Stimulated activated naive CD8-positive, alpha-beta T cell treated with anti-CD3 and anti-CD28 coated beads, Interleukin-15, Interleukin-2, amounts not matched to agents 100 ng/mL and 50 ng/mL, for 24 hours (primary cell): ENCODE data around the gene PRKACA.
"Not testable (repeated sequence)": the region's sequence is repeated elsewhere in the genome, so short reads cannot be mapped to it uniquely, and the experiment has no call there.

Experiments used
- H3K27ac Mint-ChIP-seq: one replicate; pipeline ENCODE4 v1.8.0; 2021; ENCODE audit warnings: mild to moderate bottlenecking, mixed read lengths
- H3K27me3 Mint-ChIP-seq: one replicate; pipeline ENCODE4 v1.8.0; 2021; ENCODE audit warnings: mixed read lengths
- H3K36me3 Mint-ChIP-seq: one replicate; pipeline ENCODE4 v1.8.0; 2021; ENCODE audit warnings: low read depth, mixed read lengths
- H3K4me1 Mint-ChIP-seq: one replicate; pipeline ENCODE4 v1.8.0; 2021; ENCODE audit warnings: low read depth, mixed read lengths
- H3K4me3 Mint-ChIP-seq: one replicate; pipeline ENCODE4 v1.8.0; 2021; ENCODE audit warnings: mild to moderate bottlenecking, mixed read lengths
- H3K9me3 Mint-ChIP-seq: one replicate; pipeline ENCODE4 v1.8.0; 2021; ENCODE audit warnings: mixed read lengths

Gene PRKACA

GRCh38 chr19:14152713-14153112 is 35.2 kb upstream of the PRKACA start:
- no peak overlapping the region for H3K4me3 Mint-ChIP-seq
- no peaks in the 10 kb centered on the region for H3K9me3 Mint-ChIP-seq
- H3K27ac Mint-ChIP-seq = no peak overlapping the region

GRCh38 chr19:14150770-14151661 is 33.5 kb upstream of the PRKACA start:
- Mint-ChIP-seq H3K27ac (no peak overlapping the region), H3K27me3 (no peaks in the 10 kb centered on the region), H3K4me3 (no peak overlapping the region), H3K4me1 (peaks cover 30% of the 10 kb centered on the region), H3K36me3 (peaks cover 8% of the 10 kb centered on the region), H3K9me3 (no peaks in the 10 kb centered on the region)

More at GRCh38 chr19:14152713-14153112, 35.2 kb upstream of the PRKACA start:
- peaks cover 24% of the 10 kb centered on the region for H3K4me1 Mint-ChIP-seq
- H3K27me3 Mint-ChIP-seq = no peaks in the 10 kb centered on the region
- H3K36me3 Mint-ChIP-seq = peaks cover 8% of the 10 kb centered on the region

GRCh38 chr19:14150041-14150769 is 32.6 kb upstream of the PRKACA start:
- H3K9me3 Mint-ChIP-seq = no peaks in the 10 kb centered on the region
- peak overlapping the region; percentile 93 for H3K27ac Mint-ChIP-seq
- peaks cover 8% of the 10 kb centered on the region for H3K36me3 Mint-ChIP-seq
- peaks cover 30% of the 10 kb centered on the region for H3K4me1 Mint-ChIP-seq
- peak overlapping the region; percentile 68 for H3K4me3 Mint-ChIP-seq
- no peaks in the 10 kb centered on the region for H3K27me3 Mint-ChIP-seq

DNA sequence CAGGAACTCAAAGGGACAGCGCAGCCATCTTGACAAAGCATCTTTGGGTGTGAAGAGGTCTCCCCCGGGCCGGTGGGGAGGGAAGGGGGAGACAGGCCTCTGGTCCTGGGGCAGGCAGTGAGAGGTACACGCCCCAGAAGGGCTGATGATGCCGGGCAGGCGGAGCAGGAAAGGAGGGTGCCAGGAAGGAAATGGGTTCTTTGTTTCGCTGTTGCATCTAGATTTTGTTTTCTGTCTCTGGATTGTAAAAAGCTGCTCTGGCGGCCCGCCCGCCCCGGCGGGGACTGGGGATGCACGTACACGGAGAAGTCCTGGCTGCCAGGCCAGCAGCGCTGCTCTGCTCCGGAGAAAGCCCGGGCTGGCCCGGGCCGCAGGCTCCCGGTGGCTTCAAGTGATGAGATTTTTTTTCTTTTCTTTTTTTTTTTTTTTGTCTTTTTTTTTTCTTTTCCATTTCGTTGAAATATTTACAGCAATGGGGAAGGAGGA is 32.0 kb upstream of the PRKACA start:
- peak overlapping the region; percentile 68 for H3K4me3 Mint-ChIP-seq
- H3K36me3 Mint-ChIP-seq = peaks cover 4% of the 10 kb centered on the region
- H3K4me1 Mint-ChIP-seq = peaks cover 30% of the 10 kb centered on the region
- peak overlapping the region; percentile 93 for H3K27ac Mint-ChIP-seq
- H3K27me3 Mint-ChIP-seq = no peaks in the 10 kb centered on the region
- H3K9me3 Mint-ChIP-seq = no peaks in the 10 kb centered on the region

DNA sequence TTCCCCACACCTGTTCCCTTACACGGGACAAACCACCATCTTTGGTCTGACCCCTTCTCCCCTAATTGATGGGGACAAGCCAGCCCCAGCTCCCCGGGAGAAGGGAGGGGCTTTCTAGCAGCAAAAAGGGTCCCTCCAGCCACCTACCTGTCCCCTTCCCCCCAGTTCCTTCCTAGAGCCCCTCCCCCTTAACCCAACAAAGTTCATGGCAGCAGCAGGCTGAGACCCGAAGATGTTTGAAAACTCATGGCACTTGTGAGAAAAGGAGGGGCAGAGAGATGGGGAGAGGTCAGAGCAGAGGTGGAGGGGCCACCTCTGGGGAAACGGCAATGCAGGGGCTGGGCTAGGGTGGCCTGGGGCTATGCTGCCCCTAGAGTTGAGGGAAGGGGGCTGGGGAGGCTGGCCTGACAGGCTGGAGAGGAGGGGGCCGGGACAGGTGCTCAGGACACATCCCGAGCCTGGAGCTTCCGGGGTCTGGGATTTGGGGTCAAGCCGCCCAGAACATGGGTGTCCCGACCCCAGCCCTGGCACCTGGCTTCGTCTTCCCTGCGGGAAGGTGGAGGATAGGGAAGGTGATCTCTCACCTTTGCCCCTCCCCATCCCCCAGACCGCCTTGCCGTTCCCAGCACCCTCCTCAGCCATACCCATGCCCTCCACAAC is 31.3 kb upstream of the PRKACA start:
- peaks cover 4% of the 10 kb centered on the region for H3K36me3 Mint-ChIP-seq
- peak overlapping the region; percentile 93 for H3K27ac Mint-ChIP-seq
- no peaks in the 10 kb centered on the region for H3K27me3 Mint-ChIP-seq
- peaks cover 30% of the 10 kb centered on the region for H3K4me1 Mint-ChIP-seq
- H3K9me3 Mint-ChIP-seq = no peaks in the 10 kb centered on the region
- peak overlapping the region; percentile 68 for H3K4me3 Mint-ChIP-seq

DNA sequence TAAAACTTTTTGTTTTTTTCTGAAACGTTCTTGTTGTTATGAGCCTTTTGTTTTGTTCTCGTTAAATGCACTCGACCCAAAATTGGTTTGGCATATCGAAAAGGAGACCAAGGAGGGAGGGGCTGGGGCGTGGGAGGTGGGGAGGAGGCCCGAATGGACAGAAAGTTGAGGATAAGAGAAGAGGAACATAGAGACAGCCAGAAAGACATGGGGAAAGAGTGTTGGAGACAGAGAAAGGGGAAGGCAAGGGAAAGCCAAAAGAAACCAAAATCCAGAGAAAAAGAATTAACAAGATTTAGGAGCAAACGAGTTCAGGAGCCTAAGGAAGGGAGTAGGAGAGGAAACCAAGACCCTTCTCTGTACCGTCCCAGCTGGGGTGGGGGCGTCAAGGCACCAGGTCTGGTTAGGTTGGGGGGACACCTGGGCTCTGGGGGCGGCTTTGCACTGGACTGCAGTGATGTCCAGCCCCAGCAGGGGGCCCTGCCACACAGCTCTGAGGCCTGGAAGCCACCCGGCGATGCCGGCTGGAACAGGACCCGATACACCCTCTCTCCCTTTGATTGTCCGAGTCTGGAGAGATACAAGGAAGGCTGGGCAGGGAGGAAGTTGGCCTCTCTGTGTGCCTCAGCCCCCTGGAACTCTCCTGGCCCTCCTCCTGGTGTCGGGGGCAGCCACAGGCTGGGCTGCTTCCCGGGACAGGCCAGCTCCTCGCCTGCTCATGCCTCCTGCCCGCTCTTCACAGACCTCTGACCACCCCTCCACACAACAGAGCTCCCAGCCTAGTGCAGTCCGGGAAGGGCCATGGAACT is 30.4 kb upstream of the PRKACA start:
- no peak overlapping the region for H3K4me3 Mint-ChIP-seq
- H3K4me1 Mint-ChIP-seq = peaks cover 28% of the 10 kb centered on the region
- no peaks in the 10 kb centered on the region for H3K27me3 Mint-ChIP-seq
- H3K27ac Mint-ChIP-seq = peak overlapping the region; percentile 81
- H3K9me3 Mint-ChIP-seq = no peaks in the 10 kb centered on the region
- H3K36me3 Mint-ChIP-seq = peaks cover 2% of the 10 kb centered on the region

- Mint-ChIP-seq H3K27me3 (no peaks in the 10 kb centered on the region), H3K4me3 (no peak overlapping the region), H3K36me3 (no peaks in the 10 kb centered on the region), H3K9me3 (no peaks in the 10 kb centered on the region), H3K4me1 (peaks cover 33% of the 10 kb centered on the region), H3K27ac (no peak overlapping the region)
These were observed 29.2 kb upstream of the PRKACA start for GRCh38 chr19:14146789-14147216.

DNA sequence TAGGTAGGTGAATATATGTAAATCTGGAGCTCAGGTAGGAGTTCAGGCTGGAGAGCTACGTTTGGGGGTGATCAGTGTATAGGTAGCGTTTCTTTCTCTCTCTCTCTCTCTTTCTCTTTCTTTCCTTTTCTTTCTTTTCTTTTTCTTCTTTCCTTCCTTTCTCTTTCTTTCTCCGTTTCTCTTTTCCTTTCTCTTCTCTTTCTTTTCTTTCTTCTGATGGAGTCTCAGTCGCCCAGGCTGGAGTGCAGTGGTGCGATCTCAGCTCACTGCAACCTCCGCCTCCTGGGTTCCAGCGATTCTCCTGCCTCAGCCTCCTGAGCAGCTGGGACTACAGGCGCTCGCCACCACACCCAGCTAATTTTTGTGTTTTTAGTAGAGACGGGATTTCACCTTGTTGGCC is 28.6 kb upstream of the PRKACA start:
- H3K4me1 Mint-ChIP-seq = peaks cover 36% of the 10 kb centered on the region
- H3K27me3 Mint-ChIP-seq, H3K36me3 Mint-ChIP-seq, H3K9me3 Mint-ChIP-seq, H3K27ac Mint-ChIP-seq, H3K4me3 Mint-ChIP-seq: not testable (repeated sequence)

DNA sequence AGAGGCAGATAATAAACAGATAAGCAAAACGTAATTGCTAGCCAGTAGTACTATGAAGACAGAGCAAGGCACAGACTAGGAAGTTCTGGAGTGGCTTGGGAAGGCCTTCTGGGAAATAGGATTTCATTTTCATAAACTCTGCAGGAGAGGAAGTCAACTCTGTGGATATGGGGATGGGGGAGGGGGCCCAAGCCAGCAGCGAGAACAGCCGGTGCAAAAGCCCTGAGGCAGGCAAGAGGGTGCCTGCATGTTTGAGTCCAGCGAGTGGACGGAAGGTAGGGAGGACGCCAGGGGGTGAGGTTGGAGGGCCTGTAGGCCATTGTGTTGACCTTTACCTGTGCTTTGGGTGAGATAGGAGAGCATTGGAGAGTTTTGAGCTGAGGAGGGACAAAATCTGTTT is 27.8 kb upstream of the PRKACA start:
- Mint-ChIP-seq H3K27ac (peak overlapping the region; percentile 13), H3K27me3 (no peaks in the 10 kb centered on the region), H3K4me3 (no peak overlapping the region), H3K4me1 (peaks cover 41% of the 10 kb centered on the region), H3K36me3 (no peaks in the 10 kb centered on the region), H3K9me3 (no peaks in the 10 kb centered on the region)

- peaks cover 7% of the 10 kb centered on the region for H3K36me3 Mint-ChIP-seq
- no peaks in the 10 kb centered on the region for H3K9me3 Mint-ChIP-seq
- no peaks in the 10 kb centered on the region for H3K27me3 Mint-ChIP-seq
- H3K27ac Mint-ChIP-seq = no peak overlapping the region
- peaks cover 35% of the 10 kb centered on the region for H3K4me1 Mint-ChIP-seq
- no peak overlapping the region for H3K4me3 Mint-ChIP-seq
These were observed 25.0 kb upstream of the PRKACA start for GRCh38 chr19:14142262-14143190.

GRCh38 chr19:14141041-14141440 is 23.5 kb upstream of the PRKACA start:
- H3K36me3 Mint-ChIP-seq = peaks cover 7% of the 10 kb centered on the region
- H3K4me1 Mint-ChIP-seq = peaks cover 36% of the 10 kb centered on the region
- no peaks in the 10 kb centered on the region for H3K27me3 Mint-ChIP-seq
- no peak overlapping the region for H3K4me3 Mint-ChIP-seq
- no peaks in the 10 kb centered on the region for H3K9me3 Mint-ChIP-seq
- no peak overlapping the region for H3K27ac Mint-ChIP-seq

DNA sequence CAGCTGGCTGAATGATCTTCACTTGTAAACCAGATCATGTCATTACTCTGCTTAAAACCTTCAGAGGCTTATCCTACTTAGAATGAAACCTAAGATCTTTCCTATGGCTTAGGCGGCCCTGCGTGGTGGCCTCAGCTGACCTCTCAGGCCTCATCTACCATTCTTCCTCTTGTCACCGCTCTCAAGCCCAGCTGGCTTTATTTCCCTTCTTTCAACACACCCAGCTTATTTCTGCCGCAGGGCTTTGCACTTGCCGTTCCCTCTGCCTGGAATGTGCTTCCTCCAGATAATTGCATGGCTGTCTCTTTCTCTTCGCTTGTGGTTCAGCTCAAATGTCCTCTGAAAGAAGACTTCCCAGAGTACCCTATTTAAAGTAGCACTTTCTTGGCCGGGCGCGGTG is 22.4 kb upstream of the PRKACA start:
- H3K9me3 Mint-ChIP-seq = no peaks in the 10 kb centered on the region
- no peaks in the 10 kb centered on the region for H3K27me3 Mint-ChIP-seq
- H3K4me3 Mint-ChIP-seq = no peak overlapping the region
- H3K36me3 Mint-ChIP-seq = peaks cover 7% of the 10 kb centered on the region
- H3K4me1 Mint-ChIP-seq = peaks cover 43% of the 10 kb centered on the region
- H3K27ac Mint-ChIP-seq = no peak overlapping the region

- no peaks in the 10 kb centered on the region for H3K27me3 Mint-ChIP-seq
- no peaks in the 10 kb centered on the region for H3K9me3 Mint-ChIP-seq
- peak overlapping the region; percentile 79 for H3K27ac Mint-ChIP-seq
- peaks cover 11% of the 10 kb centered on the region for H3K36me3 Mint-ChIP-seq
- H3K4me1 Mint-ChIP-seq = peaks cover 52% of the 10 kb centered on the region
- peak overlapping the region; percentile 97 for H3K4me3 Mint-ChIP-seq
These were observed 21.2 kb upstream of the PRKACA start for GRCh38 chr19:14138576-14139265.
